IPS-20b (cell line): ENCODE results near the gene C2orf92.

ENCODE experiments used
- H3K27ac ChIP-seq: one replicate; pipeline ENCODE4 v1.5.1; 2013; ENCODE audit warnings: low read length
- H3K27me3 ChIP-seq: 2 replicates; pipeline ENCODE4 v1.6.1; 2013; ENCODE audit warnings: mild to moderate bottlenecking, low read length, inconsistent platforms; ENCODE audit not compliant: insufficient read depth
- H3K36me3 ChIP-seq: 2 replicates; pipeline ENCODE4 v1.6.1; 2013; ENCODE audit warnings: low read depth, mild to moderate bottlenecking, inconsistent platforms, low read length, moderate library complexity; ENCODE audit not compliant: insufficient read depth
- H3K4me1 ChIP-seq: 2 replicates; pipeline ENCODE4 v1.6.1; 2013; ENCODE audit warnings: mild to moderate bottlenecking, control low read depth, inconsistent platforms, low read length, moderate library complexity; ENCODE audit not compliant: insufficient read depth
- H3K4me3 ChIP-seq: 2 replicates; pipeline ENCODE4 v1.5.1; 2013; ENCODE audit warnings: mild to moderate bottlenecking, low read length, inconsistent platforms
- H3K9ac ChIP-seq: 2 replicates; pipeline ENCODE4 v1.6.1; 2013; ENCODE audit warnings: low read depth, mild to moderate bottlenecking, inconsistent platforms, low read length, moderate library complexity
- H3K9me3 ChIP-seq: 2 replicates; pipeline ENCODE4 v1.6.1; 2013; ENCODE audit warnings: mild to moderate bottlenecking, low read depth, low read length, inconsistent platforms; ENCODE audit not compliant: insufficient read depth

The C2orf92 gene

GRCh38 chr2:97728091-97728731 lies 58.7 kb downstream of the C2orf92 start:
- H3K4me1 ChIP-seq, result no peaks in the 10 kb centered on the region
- H3K27ac ChIP-seq, result no peak overlapping the region
- no peaks in the 10 kb centered on the region for H3K27me3 ChIP-seq
- H3K4me3 ChIP-seq, result no peak overlapping the region
- H3K9me3 ChIP-seq, result no peaks in the 10 kb centered on the region; the same call in 1 of the 2 replicates
- no peaks in the 10 kb centered on the region for H3K36me3 ChIP-seq
- no peak overlapping the region for H3K9ac ChIP-seq

- no peaks in the 10 kb centered on the region for H3K4me1 ChIP-seq
- no peak overlapping the region for H3K9ac ChIP-seq
- H3K27ac ChIP-seq, result no peak overlapping the region
- no peaks in the 10 kb centered on the region for H3K27me3 ChIP-seq
- no peaks in the 10 kb centered on the region; the same call in 1 of the 2 replicates for H3K9me3 ChIP-seq
- no peaks in the 10 kb centered on the region for H3K36me3 ChIP-seq
- H3K4me3 ChIP-seq, result no peak overlapping the region
Observed at GRCh38 chr2:97730245-97730644, 60.7 kb downstream of the C2orf92 start.

GRCh38 chr2:97731274-97732020 lies 61.9 kb downstream of the C2orf92 start:
- Histone ChIP-seq H3K27ac (no peak overlapping the region), H3K27me3 (no peaks in the 10 kb centered on the region), H3K4me3 (no peak overlapping the region), H3K4me1 (no peaks in the 10 kb centered on the region), H3K36me3 (no peaks in the 10 kb centered on the region), H3K9me3 (no peaks in the 10 kb centered on the region; the same call in 1 of the 2 replicates), H3K9ac (no peak overlapping the region)

- Histone ChIP-seq H3K27ac (no peak overlapping the region), H3K4me3 (no peak overlapping the region), H3K4me1 (no peaks in the 10 kb centered on the region), H3K9me3 (no peaks in the 10 kb centered on the region; the same call in 1 of the 2 replicates), H3K36me3 (no peaks in the 10 kb centered on the region), H3K27me3 (no peaks in the 10 kb centered on the region), H3K9ac (no peak overlapping the region)
Observed at GRCh38 chr2:97732436-97733340, 63.2 kb downstream of the C2orf92 start.

- Histone ChIP-seq H3K27ac (no peak overlapping the region), H3K36me3 (no peaks in the 10 kb centered on the region), H3K27me3 (no peaks in the 10 kb centered on the region), H3K9ac (no peak overlapping the region), H3K4me3 (no peak overlapping the region), H3K4me1 (no peaks in the 10 kb centered on the region), H3K9me3 (no peaks in the 10 kb centered on the region; the same call in 1 of the 2 replicates)
Observed at GRCh38 chr2:97733341-97734035, 64.0 kb downstream of the C2orf92 start.

GRCh38 chr2:97734061-97735051 lies 64.8 kb downstream of the C2orf92 start:
- Histone ChIP-seq H3K9ac (no peak overlapping the region), H3K4me1 (no peaks in the 10 kb centered on the region), H3K27ac (no peak overlapping the region), H3K36me3 (no peaks in the 10 kb centered on the region), H3K9me3 (no peaks in the 10 kb centered on the region; the same call in 1 of the 2 replicates), H3K4me3 (no peak overlapping the region), H3K27me3 (no peaks in the 10 kb centered on the region)

GRCh38 chr2:97735161-97735561 lies 65.6 kb downstream of the C2orf92 start:
- Histone ChIP-seq H3K27me3 (no peaks in the 10 kb centered on the region), H3K36me3 (no peaks in the 10 kb centered on the region), H3K9me3 (no peaks in the 10 kb centered on the region; the same call in 1 of the 2 replicates), H3K9ac (no peak overlapping the region), H3K4me1 (no peaks in the 10 kb centered on the region), H3K27ac (no peak overlapping the region), H3K4me3 (no peak overlapping the region)

- no peaks in the 10 kb centered on the region for H3K36me3 ChIP-seq
- no peak overlapping the region for H3K4me3 ChIP-seq
- H3K9me3 ChIP-seq, result no peaks in the 10 kb centered on the region; the same call in 1 of the 2 replicates
- no peaks in the 10 kb centered on the region for H3K27me3 ChIP-seq
- H3K4me1 ChIP-seq, result no peaks in the 10 kb centered on the region
- no peak overlapping the region for H3K27ac ChIP-seq
- no peak overlapping the region for H3K9ac ChIP-seq
Observed at GRCh38 chr2:97736185-97736584, 66.7 kb downstream of the C2orf92 start.

GRCh38 chr2:97736608-97737330 lies 67.3 kb downstream of the C2orf92 start:
- Histone ChIP-seq H3K4me1 (no peaks in the 10 kb centered on the region), H3K9me3 (no peaks in the 10 kb centered on the region), H3K27ac (no peak overlapping the region), H3K4me3 (no peak overlapping the region), H3K9ac (no peak overlapping the region), H3K27me3 (no peaks in the 10 kb centered on the region), H3K36me3 (no peaks in the 10 kb centered on the region)
